GM19239 (cell line): Measurements from ENCODE around the gene RBM20.

Source experiments
- DNase-seq: peaks from one replicate; pipeline ENCODE4 v3.0.0; 2011; ENCODE audit warnings: low spot score; ENCODE audit not compliant: insufficient read length
- FAIRE-seq: peaks from 2 replicates; lab custom pipeline; 2011; peaks lifted over from hg19 to GRCh38; lab: Jason Lieb, UNC

Gene RBM20

GRCh38 chr10:110798340-110798739 is 154.2 kb downstream of the RBM20 start:
- FAIRE-seq (no peak), DNase-seq (no peak)

DNA sequence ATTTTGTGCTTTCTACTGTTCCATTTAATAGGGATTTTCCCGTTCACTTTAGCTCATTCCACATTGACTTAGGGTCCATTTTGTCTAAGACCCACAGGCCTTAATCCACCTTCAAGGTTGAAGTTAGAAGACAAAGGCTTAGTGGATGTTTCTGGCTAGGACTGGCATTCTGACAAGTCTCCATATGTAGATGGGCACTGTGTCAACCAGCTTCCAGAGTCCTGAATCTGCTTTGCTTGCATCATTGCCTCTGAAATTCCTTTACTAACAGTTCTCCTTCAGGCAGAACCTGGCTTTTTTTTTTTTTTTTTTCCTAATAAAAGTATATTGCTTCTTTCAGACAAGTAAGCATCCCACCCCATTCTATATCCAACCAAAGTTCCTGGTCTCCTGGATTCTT is 158.0 kb downstream of the RBM20 start:
- FAIRE-seq (no peak), DNase-seq (no peak)

GRCh38 chr10:110802551-110803238 is 158.6 kb downstream of the RBM20 start:
- DNase-seq (peak; percentile 20), FAIRE-seq (peak; percentile 87)

DNA sequence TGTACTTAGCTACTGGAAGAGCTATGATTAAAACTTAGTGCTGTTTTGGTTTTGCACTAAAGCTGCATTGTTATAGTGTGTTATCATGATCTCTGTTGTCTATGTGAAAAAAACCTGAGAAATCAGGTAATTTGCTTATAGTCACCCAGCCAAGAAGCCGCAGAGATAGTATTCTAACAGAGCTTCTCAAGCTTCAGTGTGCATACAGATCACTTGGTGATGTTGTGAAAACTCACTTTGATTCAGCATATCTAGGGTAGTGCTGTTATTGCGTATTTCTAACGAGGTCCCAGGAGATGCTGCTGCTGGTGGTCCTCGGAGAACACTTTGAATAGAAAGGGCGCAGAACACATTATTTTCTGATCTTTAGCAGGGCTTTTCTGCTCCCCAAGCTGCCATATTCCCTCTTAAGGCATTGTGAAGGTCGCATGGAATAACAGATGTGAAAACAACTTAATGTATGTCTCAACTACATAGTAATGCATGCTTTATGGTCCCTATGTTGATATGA is 159.2 kb downstream of the RBM20 start:
- no peak for DNase-seq
- peak; percentile 65 for FAIRE-seq

GRCh38 chr10:110803830-110804338 is 159.7 kb downstream of the RBM20 start:
- peak; percentile 55 for DNase-seq
- FAIRE-seq = peak; percentile 95

DNA sequence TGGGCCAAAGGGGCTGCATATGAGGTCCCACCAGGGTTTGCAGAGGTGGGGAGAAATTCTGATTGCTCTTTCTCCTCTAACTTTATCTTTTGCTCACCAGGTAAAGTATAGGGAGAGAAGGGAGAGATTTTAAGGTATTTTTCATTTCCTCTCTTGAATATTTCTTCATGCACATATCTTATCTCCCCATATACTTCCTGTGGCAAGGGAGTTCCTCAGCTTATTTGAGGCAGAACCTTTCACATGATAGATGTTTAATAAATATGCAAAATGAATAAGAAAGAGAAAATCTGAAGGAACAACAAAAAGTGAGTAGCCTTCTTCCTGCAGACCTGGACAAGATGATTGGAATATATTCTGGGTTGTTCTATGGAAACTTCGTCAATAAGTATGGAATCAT is 160.2 kb downstream of the RBM20 start:
- FAIRE-seq = no peak
- no peak for DNase-seq

DNA sequence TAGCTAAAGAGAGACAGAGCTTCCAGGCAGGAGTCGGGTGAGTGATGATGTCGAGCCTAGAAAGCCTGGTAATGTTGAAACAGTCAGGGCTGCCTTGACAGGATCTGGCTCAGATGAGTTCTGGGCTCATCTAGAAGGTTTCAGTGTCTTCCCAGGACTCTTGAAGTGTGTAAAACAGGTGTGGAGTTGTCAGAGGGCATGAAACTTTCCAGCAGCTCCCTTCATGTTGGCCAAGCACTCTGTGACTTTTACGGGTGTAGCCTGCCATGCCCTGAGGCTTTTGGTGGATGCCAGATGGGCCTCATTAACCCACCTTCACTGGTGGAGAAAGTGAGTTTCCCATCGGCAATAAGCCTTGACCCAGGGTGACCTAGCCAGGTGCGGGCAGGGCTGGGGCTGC is 161.2 kb downstream of the RBM20 start:
- DNase-seq (no peak), FAIRE-seq (no peak)

DNA sequence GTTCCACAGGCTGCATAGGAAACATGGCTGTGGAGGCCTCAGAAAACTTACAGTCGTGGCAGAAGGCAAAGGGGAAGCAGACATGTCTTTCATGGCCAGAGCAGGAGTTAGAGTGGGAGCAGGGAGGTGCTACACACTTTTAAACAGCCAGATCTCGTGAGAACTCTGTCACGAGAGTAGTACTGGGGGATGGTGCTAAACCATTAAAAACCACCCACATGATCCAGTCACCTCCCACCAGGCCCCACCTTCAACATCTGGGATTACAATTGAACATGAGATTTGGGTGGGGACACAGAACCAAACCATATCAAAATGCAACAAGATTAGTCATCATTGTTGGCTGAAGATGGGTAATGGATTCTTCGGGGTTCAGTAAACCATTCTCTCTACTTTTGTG is 162.2 kb downstream of the RBM20 start:
- FAIRE-seq (no peak), DNase-seq (no peak)

DNA sequence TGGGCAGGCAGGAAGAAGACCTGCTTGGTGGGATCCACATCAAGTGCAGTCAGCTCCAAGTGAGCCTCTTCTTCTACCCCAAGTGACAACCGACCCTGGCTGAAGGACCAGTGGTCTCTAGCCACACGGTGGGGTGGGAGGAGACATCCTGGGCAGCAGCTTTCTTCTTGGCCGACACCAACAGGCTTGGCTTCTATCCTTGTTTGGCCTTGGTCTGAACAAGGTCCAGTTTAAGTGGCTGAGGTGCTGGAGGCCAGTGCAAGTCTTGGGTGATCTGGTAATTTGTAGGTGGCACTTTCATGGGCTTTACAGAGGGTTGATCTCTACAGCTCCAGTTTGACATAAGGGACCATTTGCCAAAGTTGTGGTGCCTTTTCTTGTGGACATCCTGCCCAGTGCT is 164.0 kb downstream of the RBM20 start:
- DNase-seq (no peak), FAIRE-seq (no peak)

DNA sequence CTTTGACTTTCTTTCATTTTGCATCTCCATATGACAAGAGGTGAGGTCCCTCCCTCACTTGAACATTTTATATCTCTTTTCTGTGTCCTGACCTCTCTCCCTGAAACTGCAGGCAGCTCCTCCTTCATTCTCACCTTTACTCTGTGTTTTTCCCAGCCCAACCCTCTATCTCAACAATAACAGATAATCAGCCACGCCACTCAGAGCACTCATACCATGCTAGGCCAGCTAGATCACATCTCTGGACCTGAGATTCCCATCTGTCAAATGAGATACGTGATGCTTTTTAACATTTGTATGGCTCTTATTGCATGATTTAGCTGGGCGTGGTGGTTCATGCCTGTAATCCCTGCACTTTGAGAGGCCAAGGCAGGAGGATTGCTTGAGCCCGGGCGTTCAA is 164.5 kb downstream of the RBM20 start:
- no peak for DNase-seq
- FAIRE-seq = no peak

GRCh38 chr10:110810625-110811024 is 166.5 kb downstream of the RBM20 start:
- no peak for FAIRE-seq
- DNase-seq = no peak

- FAIRE-seq (no peak), DNase-seq (no peak)
Measured at GRCh38 chr10:110811791-110812581, 167.8 kb downstream of the RBM20 start.

DNA sequence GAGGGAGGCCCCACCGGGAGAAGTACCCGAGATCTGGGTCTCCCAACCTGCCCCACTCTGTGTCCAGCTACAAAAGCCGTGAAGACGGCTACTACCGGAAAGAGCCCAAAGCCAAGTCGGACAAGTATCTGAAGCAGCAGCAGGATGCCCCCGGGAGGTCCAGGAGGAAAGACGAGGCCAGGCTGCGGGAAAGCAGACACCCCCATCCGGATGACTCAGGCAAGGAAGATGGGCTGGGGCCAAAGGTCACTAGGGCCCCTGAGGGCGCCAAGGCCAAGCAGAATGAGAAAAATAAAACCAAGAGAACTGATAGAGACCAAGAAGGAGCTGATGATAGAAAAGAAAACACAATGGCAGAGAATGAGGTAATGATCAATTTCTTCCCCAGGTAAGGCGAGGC is 168.4 kb downstream of the RBM20 start:
- FAIRE-seq (no peak), DNase-seq (no peak)

- DNase-seq (no peak), FAIRE-seq (no peak)
Measured at GRCh38 chr10:110813743-110814472, 169.8 kb downstream of the RBM20 start.

- DNase-seq (no peak), FAIRE-seq (no peak)
Measured at GRCh38 chr10:110815354-110816004, 171.3 kb downstream of the RBM20 start.

- DNase-seq (no peak), FAIRE-seq (peak; percentile 35)
Measured at GRCh38 chr10:110817614-110818013, 173.5 kb downstream of the RBM20 start.

DNA sequence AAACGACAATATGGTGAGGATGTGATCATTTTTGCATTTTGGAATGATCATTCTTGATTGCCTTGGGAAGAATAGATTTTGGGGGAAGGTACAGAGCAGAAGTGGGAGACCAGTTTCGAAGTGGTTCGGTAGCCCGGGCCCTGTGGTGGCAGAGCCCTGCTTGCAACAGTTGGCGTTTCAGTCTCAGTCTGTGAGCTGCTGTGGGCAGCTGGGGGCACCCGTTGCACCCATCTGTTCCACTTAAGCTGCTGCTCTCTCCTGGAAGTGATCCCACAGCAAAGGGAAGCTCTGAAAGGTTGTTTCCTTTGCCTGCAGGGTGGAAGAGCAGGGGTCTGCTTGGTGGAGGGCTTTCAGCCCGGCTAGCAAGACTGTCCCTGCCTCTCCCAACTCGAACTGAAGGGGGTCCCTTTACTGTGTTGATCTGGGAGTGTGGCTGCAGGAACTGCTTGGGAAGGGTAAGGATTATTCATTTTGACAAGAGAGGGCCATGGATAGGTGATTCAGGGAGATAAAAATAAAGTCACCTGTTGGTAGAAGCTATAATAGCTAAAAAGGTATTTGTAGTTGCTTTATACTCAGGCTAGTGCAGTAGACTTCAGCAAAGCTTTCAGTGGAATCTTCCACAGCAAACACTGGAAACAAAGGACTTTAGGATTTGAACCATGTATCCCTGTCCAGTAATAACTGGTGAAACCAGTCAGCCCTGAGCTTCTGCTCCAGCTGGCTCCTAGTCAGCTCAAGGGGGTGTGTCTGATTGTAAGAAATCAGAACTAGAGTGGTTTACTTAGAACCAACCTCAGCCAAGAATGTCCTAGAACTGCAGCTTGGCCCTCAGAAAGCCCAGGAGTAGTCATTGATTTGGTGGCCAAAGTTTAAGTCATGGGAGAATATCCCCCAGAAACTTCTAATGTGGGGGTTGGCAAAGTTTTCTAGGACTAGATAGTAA is 174.4 kb downstream of the RBM20 start:
- DNase-seq (no peak), FAIRE-seq (no peak)

DNA sequence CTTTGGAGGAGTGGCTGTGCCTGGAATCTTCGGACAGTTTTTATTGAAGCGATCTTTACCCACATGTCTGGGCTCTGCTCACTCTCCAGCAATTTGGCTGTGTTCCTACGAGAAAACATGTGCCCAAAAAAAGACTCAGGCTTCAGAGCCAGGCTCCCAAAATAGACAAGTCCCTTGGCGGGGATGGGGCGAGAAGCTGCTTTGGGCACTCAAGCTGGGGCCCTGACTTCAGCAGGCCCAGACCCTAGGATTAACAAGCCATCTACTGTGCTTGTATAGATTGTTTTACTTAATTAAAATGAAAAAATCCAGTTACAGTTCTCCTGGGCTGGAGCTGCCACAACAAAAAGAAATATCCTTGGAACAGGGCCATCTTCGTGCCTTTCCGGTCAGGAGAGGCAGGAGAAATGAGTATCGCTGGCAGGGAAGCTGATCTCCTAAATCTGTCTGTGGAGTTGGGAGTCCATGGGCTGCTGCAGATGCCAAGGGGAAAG is 176.2 kb downstream of the RBM20 start:
- FAIRE-seq (no peak), DNase-seq (no peak)

DNA sequence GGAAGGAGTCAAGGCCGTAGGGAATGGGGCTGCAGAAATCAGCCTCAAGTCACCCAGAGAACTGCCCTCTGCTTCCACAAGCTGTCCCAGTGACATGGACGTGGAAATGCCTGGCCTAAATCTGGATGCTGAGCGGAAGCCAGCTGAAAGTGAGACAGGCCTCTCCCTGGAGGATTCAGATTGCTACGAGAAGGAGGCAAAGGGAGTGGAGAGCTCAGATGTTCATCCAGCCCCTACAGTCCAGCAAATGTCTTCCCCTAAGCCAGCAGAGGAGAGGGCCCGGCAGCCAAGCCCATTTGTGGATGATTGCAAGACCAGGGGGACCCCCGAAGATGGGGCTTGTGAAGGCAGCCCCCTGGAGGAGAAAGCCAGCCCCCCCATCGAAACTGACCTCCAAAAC is 177.4 kb downstream of the RBM20 start:
- DNase-seq = no peak
- no peak for FAIRE-seq
